ENCODE data around the gene PROZ. TPM values are rescaled to one million over a fixed set of nuclear protein-coding genes. Genes with fewer than 3 reads are reported as not detected.

Gene PROZ
- total and polyA plus RNA-seq, 12 donors: 0.17 TPM; not detected in 11

DNA sequence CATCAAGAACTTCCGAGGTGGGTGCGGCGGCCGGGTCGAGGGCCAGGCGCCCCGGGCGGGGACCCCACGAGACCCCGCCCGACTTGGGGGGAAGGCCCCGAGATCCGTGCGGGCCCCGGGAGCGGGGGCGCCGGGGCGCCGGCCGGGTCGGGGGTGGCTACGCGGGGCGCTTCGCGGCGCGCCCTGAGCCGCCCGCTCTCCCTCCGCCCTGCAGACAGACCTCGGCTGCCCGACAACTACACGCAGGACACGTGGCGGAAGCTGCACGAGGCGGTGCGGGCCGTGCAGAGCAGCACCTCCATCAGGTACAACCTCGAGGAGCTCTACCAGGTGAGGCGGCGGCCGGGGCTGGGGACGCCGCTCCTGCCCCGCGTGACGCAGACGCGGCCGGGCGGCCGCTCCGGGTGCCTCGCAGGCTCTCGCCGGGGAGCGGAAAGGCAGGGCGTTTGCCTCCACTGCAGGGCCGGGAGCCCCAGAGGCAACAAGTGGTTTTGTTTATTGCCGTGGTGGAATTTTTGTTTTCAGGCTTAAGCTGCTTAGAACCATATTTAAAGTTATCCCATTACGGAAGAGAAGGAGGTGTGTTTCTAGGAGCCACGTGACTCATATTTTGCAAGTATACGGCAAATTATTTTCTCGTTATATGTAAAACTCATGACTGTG, 51.4 kb downstream of the PROZ start:
- peaks cover 0 to 10% of the 10 kb centered on the region in 2 donors for H3K36me3 ChIP-seq (replicated peaks in 1 of 2)
- peaks cover 9 to 39% of the 10 kb centered on the region in 2 donors for H3K4me1 ChIP-seq (replicated peaks in 1 of 2)
- peak in 6 of 7 donors; percentile 58 to 70 (median 60) for DNase-seq
- H3K9me3 ChIP-seq (replicated peaks in 1 of 3): no peaks in the 10 kb centered on the region
- no peaks in the 10 kb centered on the region for H3K27me3 ChIP-seq
- peak overlapping the region in 3 of 4 donors; percentile 57 to 87 (median 71) for H3K4me3 ChIP-seq
- intact Hi-C loops (cut with DNase I): no loop called here
- WGBS, 4 donors: 0 to 1% (median 1%) methylated on average over 10 to 67 of the region's 67 CpGs
- TF ChIP-seq, protein P1, sequence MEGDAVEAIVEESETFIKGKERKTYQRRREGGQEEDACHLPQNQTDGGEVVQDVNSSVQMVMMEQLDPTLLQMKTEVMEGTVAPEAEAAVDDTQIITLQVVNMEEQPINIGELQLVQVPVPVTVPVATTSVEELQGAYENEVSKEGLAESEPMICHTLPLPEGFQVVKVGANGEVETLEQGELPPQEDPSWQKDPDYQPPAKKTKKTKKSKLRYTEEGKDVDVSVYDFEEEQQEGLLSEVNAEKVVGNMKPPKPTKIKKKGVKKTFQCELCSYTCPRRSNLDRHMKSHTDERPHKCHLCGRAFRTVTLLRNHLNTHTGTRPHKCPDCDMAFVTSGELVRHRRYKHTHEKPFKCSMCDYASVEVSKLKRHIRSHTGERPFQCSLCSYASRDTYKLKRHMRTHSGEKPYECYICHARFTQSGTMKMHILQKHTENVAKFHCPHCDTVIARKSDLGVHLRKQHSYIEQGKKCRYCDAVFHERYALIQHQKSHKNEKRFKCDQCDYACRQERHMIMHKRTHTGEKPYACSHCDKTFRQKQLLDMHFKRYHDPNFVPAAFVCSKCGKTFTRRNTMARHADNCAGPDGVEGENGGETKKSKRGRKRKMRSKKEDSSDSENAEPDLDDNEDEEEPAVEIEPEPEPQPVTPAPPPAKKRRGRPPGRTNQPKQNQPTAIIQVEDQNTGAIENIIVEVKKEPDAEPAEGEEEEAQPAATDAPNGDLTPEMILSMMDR (IDR thresholded peaks at IDR 0.05): peak in 3 of 6 experiments; percentile 15 to 30 (median 24)
- TF ChIP-seq POLR2A (IDR thresholded peaks at IDR 0.05): peak in 1 of 2 donors; percentile 46
- H3K27ac ChIP-seq: peak overlapping the region; percentile 71 to 98 (median 97)

DNA sequence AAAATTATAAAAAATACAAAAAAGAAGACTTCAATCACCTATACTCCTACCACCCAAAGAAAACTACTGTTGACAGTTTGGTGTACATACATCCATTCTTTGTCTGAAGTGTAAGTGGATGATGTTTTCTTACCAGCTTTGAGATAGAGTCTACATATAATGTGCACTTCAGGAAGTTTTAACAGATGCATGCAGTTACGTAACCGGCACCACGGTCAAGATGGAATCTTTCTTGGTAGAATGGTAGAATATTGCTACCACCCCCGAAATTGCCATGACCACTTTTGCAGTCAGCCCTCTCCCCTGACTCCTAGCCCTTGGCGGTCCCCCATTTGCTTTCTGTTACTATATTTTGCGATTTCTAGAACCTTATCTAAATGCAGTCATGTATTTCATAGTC, 52.4 kb downstream of the PROZ start:
- no peak overlapping the region for H3K27ac ChIP-seq

DNA sequence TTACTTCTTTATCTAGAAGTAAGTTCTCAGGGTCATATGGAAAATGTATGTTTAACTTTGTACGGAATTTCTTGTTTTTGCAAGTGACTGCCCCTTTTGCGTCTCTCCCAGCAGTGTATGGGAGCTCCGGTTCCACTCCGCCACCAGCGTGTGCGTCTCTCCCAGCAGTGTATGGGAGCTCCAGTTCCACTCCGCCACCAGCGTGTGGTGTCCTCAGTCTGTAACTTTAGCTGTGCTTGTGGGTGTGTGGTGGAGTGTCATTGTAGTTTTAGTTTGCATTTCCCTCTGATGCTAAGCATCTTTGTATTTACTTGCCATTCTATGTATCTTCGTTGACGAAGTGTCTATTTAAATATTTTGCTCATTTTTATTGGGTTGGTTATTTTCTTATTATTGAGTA, 53.3 kb downstream of the PROZ start:
- 96 to 98% (median 97%) methylated on average over 10 of the region's 10 CpGs for WGBS, 4 donors
- intact Hi-C loops (cut with DNase I): no loop called here
- no peak for TF ChIP-seq POLR2A (IDR thresholded peaks at IDR 0.05)
- TF ChIP-seq, protein P1 (IDR thresholded peaks at IDR 0.05): no peak

More for the DNA sequence above, 52.4 kb downstream of the PROZ start:
- TF ChIP-seq, protein P1 (IDR thresholded peaks at IDR 0.05): no peak
- no peak for TF ChIP-seq POLR2A (IDR thresholded peaks at IDR 0.05)
- intact Hi-C loops (cut with DNase I): no loop called here
- Histone ChIP-seq H3K9me3 (replicated peaks in 1 of 3) (no peaks in the 10 kb centered on the region), H3K27me3 (no peaks in the 10 kb centered on the region), H3K36me3 (replicated peaks in 1 of 2) (peaks cover 0 to 10% of the 10 kb centered on the region in 2 donors), H3K4me1 (replicated peaks in 1 of 2) (peaks cover 11 to 30% of the 10 kb centered on the region in 2 donors), H3K4me3 (peak overlapping the region in 1 of 4 donors; percentile 87)
- DNase-seq: no peak
- WGBS, 4 donors: 87 to 97% (median 89%) methylated on average over 6 of the region's 6 CpGs

GRCh38 chr13:113216254-113217048, 58.0 kb downstream of the PROZ start:
- H3K4me1 ChIP-seq (replicated peaks in 1 of 2): peaks cover 16 to 20% of the 10 kb centered on the region in 2 donors
- intact Hi-C loops (cut with DNase I): no loop called here

More for the DNA sequence above, 53.3 kb downstream of the PROZ start:
- Histone ChIP-seq H3K4me1 (replicated peaks in 1 of 2) (peaks cover 21 to 30% of the 10 kb centered on the region in 2 donors), H3K27ac (no peak overlapping the region), H3K9me3 (replicated peaks in 1 of 3) (no peaks in the 10 kb centered on the region), H3K4me3 (no peak overlapping the region), H3K27me3 (no peaks in the 10 kb centered on the region), H3K36me3 (replicated peaks in 1 of 2) (peaks cover 0 to 5% of the 10 kb centered on the region in 2 donors)
- DNase-seq: no peak

More at GRCh38 chr13:113216254-113217048, 58.0 kb downstream of the PROZ start:
- Histone ChIP-seq H3K9me3 (replicated peaks in 1 of 3) (no peaks in the 10 kb centered on the region), H3K27ac (peak overlapping the region; percentile 1 to 77 (median 55)), H3K4me3 (peak overlapping the region in 1 of 4 donors; percentile 3), H3K36me3 (replicated peaks in 1 of 2) (peaks cover 0 to 17% of the 10 kb centered on the region in 2 donors), H3K27me3 (no peaks in the 10 kb centered on the region)
- TF ChIP-seq, protein P1 (IDR thresholded peaks at IDR 0.05): no peak
- peak in 1 of 2 donors; percentile 26 for TF ChIP-seq POLR2A (IDR thresholded peaks at IDR 0.05)
- 31 to 38% (median 33%) methylated on average over 7 of the region's 7 CpGs for WGBS, 4 donors
- peak; percentile 63 to 87 (median 82) for DNase-seq
